SU-DHL-6 (cell line): ENCODE results near the gene APBB2.

ENCODE experiments used
- H2AFZ ChIP-seq: fragments of 200-600 bp; sonication (generic); 2 replicates; pipeline ENCODE4 v1.6.1; 2014; ENCODE audit warnings: low read depth, mild to moderate bottlenecking, moderate library complexity, mixed read lengths, antibody characterized with exemption, low read length; ENCODE audit not compliant: severe bottlenecking
- H3F3A ChIP-seq: fragments of 200-600 bp; shearing (Covaris generic); 2 replicates; pipeline ENCODE4 v1.6.0; 2016; ENCODE audit warnings: antibody characterized with exemption, mild to moderate bottlenecking; ENCODE audit not compliant: insufficient read depth
- H3K27ac ChIP-seq: fragments of 200-600 bp; sonication (generic); 2 replicates; pipeline ENCODE4 v1.5.1; 2016; ENCODE audit warnings: low read depth, mild to moderate bottlenecking, low read length, moderate library complexity, mixed read lengths
- H3K27me3 ChIP-seq: fragments of 200-600 bp; sonication (generic), shearing (Covaris generic); 2 replicates; pipeline ENCODE4 v1.6.0; 2014; ENCODE audit warnings: mild to moderate bottlenecking, low read length
- H3K36me3 ChIP-seq: fragments of 200-600 bp; sonication (generic); 2 replicates; pipeline ENCODE4 v1.6.1; 2014; ENCODE audit warnings: mild to moderate bottlenecking, low read length, mixed read lengths
- H3K4me2 ChIP-seq: fragments of 300-600, 200-600 bp; shearing (Covaris generic), sonication (generic); 2 replicates; pipeline ENCODE4 v1.6.0; 2014; ENCODE audit warnings: low read length, low read depth, mild to moderate bottlenecking; ENCODE audit not compliant: poor library complexity, severe bottlenecking
- H3K4me3 ChIP-seq: fragments of 200-600 bp; sonication (generic); 2 replicates; pipeline ENCODE4 v1.5.1; 2014; ENCODE audit warnings: antibody characterized with exemption, low read length, mild to moderate bottlenecking, mixed read lengths; ENCODE audit not compliant: insufficient read depth, poor library complexity, severe bottlenecking
- H3K79me2 ChIP-seq: fragments of 200-600 bp; sonication (generic); 2 replicates; pipeline ENCODE4 v1.6.1; 2014; ENCODE audit warnings: mild to moderate bottlenecking, low read length, moderate library complexity; ENCODE audit not compliant: insufficient read depth
- H3K9ac ChIP-seq: fragments of 200-600 bp; sonication (generic); 2 replicates; pipeline ENCODE4 v1.7.0; 2014; ENCODE audit warnings: mild to moderate bottlenecking, low read length
- H3K9me2 ChIP-seq: fragments of 200-600 bp; sonication (generic); replicated peaks from 2 replicates; pipeline ENCODE4 v1.6.1; 2014; ENCODE audit warnings: low read length; ENCODE audit not compliant: insufficient read depth
- H3K9me3 ChIP-seq: fragments of 200-600 bp; sonication (generic); 2 replicates; pipeline ENCODE4 v1.6.1; 2014; ENCODE audit warnings: low read length, mixed read lengths; ENCODE audit not compliant: insufficient read depth
- H4K20me1 ChIP-seq: fragments of 200-600 bp; sonication (generic); 2 replicates; pipeline ENCODE4 v1.6.1; 2014; ENCODE audit warnings: low read depth, mild to moderate bottlenecking, antibody characterized with exemption, low read length, moderate library complexity, mixed read lengths
- CTCF ChIP-seq: fragments of 200-600 bp; sonication (generic); IDR thresholded peaks from one replicate; pipeline ENCODE4 v1.5.1; 2017; ENCODE audit warnings: antibody characterized with exemption, mild to moderate bottlenecking, low read length, moderate library complexity; ENCODE audit not compliant: insufficient read depth, poor library complexity, severe bottlenecking
- EZH2phosphoT487 ChIP-seq: fragments of 200-600 bp; sonication (generic), shearing (Covaris generic); conservative IDR thresholded peaks from 2 replicates; pipeline ENCODE4 v1.6.1; 2018; ENCODE audit warnings: mild to moderate bottlenecking, antibody characterized with exemption, low read length, moderate library complexity, mixed read lengths

The APBB2 gene

GRCh38 chr4:41241919-41242318, 27.6 kb upstream of the APBB2 start:
- Histone ChIP-seq H3K9me2 (no peaks in the 10 kb centered on the region), H3K36me3 (no peaks in the 10 kb centered on the region), H3K79me2 (no peaks in the 10 kb centered on the region), H3K27ac (no peak overlapping the region), H2AFZ (no peak overlapping the region), H3F3A (no peaks in the 10 kb centered on the region), H3K9ac (no peak overlapping the region), H4K20me1 (no peaks in the 10 kb centered on the region), H3K27me3 (no peaks in the 10 kb centered on the region), H3K4me2 (no peak overlapping the region), H3K4me3 (no peak overlapping the region), H3K9me3 (no peaks in the 10 kb centered on the region)
- TF ChIP-seq CTCF (no peak), EZH2phosphoT487 (no peak)

GRCh38 chr4:41236508-41236907, 22.2 kb upstream of the APBB2 start:
- Histone ChIP-seq H3K27me3 (no peaks in the 10 kb centered on the region), H3K79me2 (no peaks in the 10 kb centered on the region), H3K4me3 (no peak overlapping the region), H3F3A (no peaks in the 10 kb centered on the region), H3K9me2 (no peaks in the 10 kb centered on the region), H3K27ac (no peak overlapping the region), H3K9ac (no peak overlapping the region), H3K36me3 (no peaks in the 10 kb centered on the region), H3K9me3 (no peaks in the 10 kb centered on the region), H2AFZ (no peak overlapping the region), H3K4me2 (no peak overlapping the region), H4K20me1 (no peaks in the 10 kb centered on the region)
- no peak for TF ChIP-seq EZH2phosphoT487
- TF ChIP-seq CTCF, result no peak

GRCh38 chr4:41236032-41236431, 21.7 kb upstream of the APBB2 start:
- TF ChIP-seq EZH2phosphoT487 (no peak), CTCF (no peak)
- no peaks in the 10 kb centered on the region for H3F3A ChIP-seq

GRCh38 chr4:41232856-41233255, 18.5 kb upstream of the APBB2 start:
- Histone ChIP-seq H4K20me1 (no peaks in the 10 kb centered on the region), H3K36me3 (no peaks in the 10 kb centered on the region), H3K9me2 (no peaks in the 10 kb centered on the region), H3K79me2 (no peaks in the 10 kb centered on the region), H3K27ac (no peak overlapping the region), H3K27me3 (no peaks in the 10 kb centered on the region), H2AFZ (no peak overlapping the region), H3K4me2 (no peak overlapping the region), H3K9ac (no peak overlapping the region), H3F3A (no peaks in the 10 kb centered on the region), H3K9me3 (no peaks in the 10 kb centered on the region), H3K4me3 (no peak overlapping the region)
- no peak for TF ChIP-seq CTCF
- TF ChIP-seq EZH2phosphoT487, result no peak

More at GRCh38 chr4:41236032-41236431, 21.7 kb upstream of the APBB2 start:
- Histone ChIP-seq H4K20me1 (no peaks in the 10 kb centered on the region), H3K9ac (no peak overlapping the region), H3K36me3 (no peaks in the 10 kb centered on the region), H3K27me3 (no peaks in the 10 kb centered on the region), H3K79me2 (no peaks in the 10 kb centered on the region), H3K4me2 (no peak overlapping the region), H3K9me2 (no peaks in the 10 kb centered on the region), H3K27ac (no peak overlapping the region), H2AFZ (no peak overlapping the region), H3K9me3 (no peaks in the 10 kb centered on the region), H3K4me3 (no peak overlapping the region)
